ENCODE results near the gene SMARCA4. TPM values are rescaled to one million over a fixed set of nuclear protein-coding genes. Genes with fewer than 3 reads are reported as not detected.

Gene SMARCA4
- total RNA-seq, result 106 TPM

GRCh38 chr19:10960314-10961072, at the start of gene SMARCA4:
TSS of gene SMARCA4 (plus strand) at chr19:10961030. CDS start at chr19:10984152, 23,122 bp downstream.

GRCh38 chr19:10928563-10929401, 32.0 kb upstream of the SMARCA4 start, which contains the start of the genes TIMM29 and YIPF2:
TSS of gene TIMM29 (plus strand) at chr19:10928811. CDS start at chr19:10928823, 12 bp downstream.
TSS of gene YIPF2 (minus strand) at chr19:10928639. CDS start at chr19:10928410, 229 bp downstream.

DNA sequence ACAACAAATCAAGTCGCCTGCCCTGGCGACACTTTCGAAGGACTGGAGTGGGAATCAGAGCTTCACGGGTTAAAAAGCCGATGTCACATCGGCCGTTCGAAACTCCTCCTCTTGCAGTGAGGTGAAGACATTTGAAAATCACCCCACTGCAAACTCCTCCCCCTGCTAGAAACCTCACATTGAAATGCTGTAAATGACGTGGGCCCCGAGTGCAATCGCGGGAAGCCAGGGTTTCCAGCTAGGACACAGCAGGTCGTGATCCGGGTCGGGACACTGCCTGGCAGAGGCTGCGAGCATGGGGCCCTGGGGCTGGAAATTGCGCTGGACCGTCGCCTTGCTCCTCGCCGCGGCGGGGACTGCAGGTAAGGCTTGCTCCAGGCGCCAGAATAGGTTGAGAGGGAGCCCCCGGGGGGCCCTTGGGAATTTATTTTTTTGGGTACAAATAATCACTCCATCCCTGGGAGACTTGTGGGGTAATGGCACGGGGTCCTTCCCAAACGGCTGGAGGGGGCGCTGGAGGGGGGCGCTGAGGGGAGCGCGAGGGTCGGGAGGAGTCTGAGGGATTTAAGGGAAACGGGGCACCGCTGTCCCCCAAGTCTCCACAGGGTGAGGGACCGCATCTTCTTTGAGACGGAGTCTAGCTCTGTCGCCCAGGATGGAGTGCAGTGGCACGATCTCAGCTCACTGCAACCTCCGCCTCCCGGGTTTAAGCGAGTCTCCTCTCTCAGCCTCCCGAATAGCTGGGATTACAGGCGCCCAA, 128.6 kb downstream of the SMARCA4 start, which contains the start of gene LDLR:
Gene LDLR (plus strand): TSS at position 210 of the 760 bp plus-strand sequence. CDS start 86 bp downstream, at position 296.

Small RNA genes within 50 kb of the gene (small RNA-seq; reads per million reads assigned to genes)
- not detected for gene RF02271
- gene RN7SL192P, result 0.10 reads per million

Other genes starting within 250 kb of the SMARCA4 start
- gene DNM2, start 243.0 kb upstream of the SMARCA4 start, total RNA-seq, result 50.3 TPM
- 14.3 TPM for gene TMED1, start 124.8 kb upstream of the SMARCA4 start, total RNA-seq
- gene C19orf38, start 112.6 kb upstream of the SMARCA4 start, total RNA-seq, result 1.2 TPM
- gene CARM1, start 89.5 kb upstream of the SMARCA4 start, total RNA-seq, result 30.9 TPM
- 28.8 TPM for gene YIPF2, start 32.4 kb upstream of the SMARCA4 start, total RNA-seq
- gene TIMM29, start 32.2 kb upstream of the SMARCA4 start, total RNA-seq, result 27.9 TPM
- gene LDLR, start 128.4 kb downstream of the SMARCA4 start, total RNA-seq, result 29.8 TPM
- gene SPC24, start 194.8 kb downstream of the SMARCA4 start, total RNA-seq, result 9.0 TPM
- gene KANK2, start 236.5 kb downstream of the SMARCA4 start, total RNA-seq, result 12.2 TPM